T-helper 1 cell treated with Interleukin-12 subunit alpha and Interleukin-12 subunit beta and Interleukin-4 antibody, amounts not matched to agents 30 ng/mL and 1 ng/mL, for 36 hours (primary cell): ENCODE data around the gene GAST. TPM values are rescaled to one million over a fixed set of nuclear protein-coding genes. Genes with fewer than 3 reads are reported as not detected.

Experiments used
- intact Hi-C: fragments of 100-400 bp; cut with micrococcal nuclease; formaldehyde crosslinking; loops from one replicate; pipeline ENCODE4 v1.15.1; 2024
- total RNA-seq: library from RNA; stranded (reverse); gene quantifications from 2 replicates; pipeline ENCODE4 v1.2.3, GENCODE V29; 2022

GAST gene
- total RNA-seq, 1 donor from 2014 or later, result not detected

DNA sequence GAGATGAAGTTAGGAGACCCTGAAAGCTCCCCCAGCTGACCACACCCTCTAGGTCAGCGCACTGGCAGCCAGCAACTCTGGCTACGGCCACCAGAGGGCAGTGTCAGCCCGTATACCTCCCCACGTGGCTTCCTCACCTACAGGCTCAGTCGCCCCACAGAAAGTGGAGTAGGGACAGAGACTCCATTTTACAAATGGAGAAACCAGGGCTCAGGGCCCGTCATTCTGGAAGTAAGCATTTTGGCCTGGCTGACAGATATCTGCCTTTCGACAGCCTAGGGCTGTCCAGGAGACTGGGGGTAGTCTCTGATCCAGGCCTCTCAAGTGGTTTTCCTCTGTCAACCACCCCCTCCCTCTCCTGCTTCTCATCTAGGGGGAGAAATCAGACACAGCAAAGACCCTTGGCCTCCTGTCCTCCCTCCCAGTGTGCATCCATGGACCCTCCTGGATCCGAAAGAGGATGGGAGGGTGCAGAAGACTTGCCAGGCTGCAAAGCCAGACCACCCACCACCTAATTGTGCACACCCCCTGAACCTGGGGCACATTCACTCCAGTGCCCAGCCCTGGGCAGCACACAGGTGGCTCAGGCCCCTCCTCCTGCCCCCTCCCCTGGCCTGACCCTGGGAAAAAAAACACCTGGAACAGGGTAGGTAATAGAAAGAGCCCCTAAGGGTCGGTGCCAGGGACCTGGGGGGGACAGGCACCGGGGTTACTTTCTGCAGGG is 26.1 kb downstream of the GAST start:
- intact Hi-C loops, result loop anchor here (1.0 to 2.0 kb wide), 7 partner anchors 42 to 378 kb away; partner anchors contain the start of genes CNP, JUP and KLHL11

GRCh38 chr17:41738801-41739112 is 26.6 kb downstream of the GAST start:
- intact Hi-C loops, result loop anchor here (1.0 to 2.0 kb wide), 7 partner anchors 42 to 378 kb away; partner anchors contain the start of genes CNP, JUP and KLHL11

- intact Hi-C loops, result loop anchor here (2.0 kb wide), 1 partner anchor 227 kb away; the partner anchor contains the start of gene CNP
Observed at GRCh38 chr17:41739661-41740352, 27.7 kb downstream of the GAST start.

DNA sequence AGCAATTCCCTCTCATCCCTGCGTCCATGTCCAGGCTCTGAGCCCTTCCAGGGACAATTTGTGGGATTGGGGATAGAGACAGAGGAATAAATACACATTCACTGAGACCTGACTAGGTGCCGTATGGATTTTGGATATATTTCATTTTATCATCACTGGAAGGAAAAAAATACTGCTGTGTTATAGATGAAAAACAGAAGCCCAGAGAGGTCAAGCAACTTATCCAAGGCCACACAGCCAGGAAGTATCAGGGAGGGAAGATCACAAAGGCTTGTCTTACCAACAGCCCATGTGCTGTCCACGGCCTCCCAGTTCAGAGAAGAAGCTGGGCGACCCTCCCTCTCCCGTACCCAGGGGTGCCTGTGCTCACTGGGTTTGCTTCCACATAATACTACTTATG is 28.4 kb downstream of the GAST start:
- intact Hi-C loops, result no loop called here

- intact Hi-C loops, result no loop called here
Observed at GRCh38 chr17:41741709-41742108, 29.6 kb downstream of the GAST start.

DNA sequence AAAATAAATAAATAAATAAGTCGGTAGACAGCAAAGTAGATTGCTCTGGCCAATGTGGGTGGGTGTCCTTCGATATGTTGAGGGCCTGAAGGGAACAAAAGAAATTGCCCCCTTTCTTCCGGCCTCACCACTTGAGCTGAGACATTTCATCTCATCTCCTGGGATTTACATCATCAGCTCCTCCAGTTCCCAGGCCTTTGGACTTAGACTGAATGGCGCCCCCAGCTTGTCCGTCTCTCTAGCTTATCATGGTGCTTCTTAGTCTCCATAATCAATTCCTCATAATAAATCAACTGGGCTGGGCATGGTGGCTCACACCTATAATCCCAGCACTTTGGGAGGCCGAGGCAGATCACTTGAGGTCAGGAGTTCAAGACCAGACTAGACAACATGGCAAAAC is 36.1 kb downstream of the GAST start:
- intact Hi-C loops, result no loop called here

- intact Hi-C loops, result no loop called here
Observed at GRCh38 chr17:41750862-41751261, 38.7 kb downstream of the GAST start.

- intact Hi-C loops, result no loop called here
Observed at GRCh38 chr17:41751288-41751687, 39.2 kb downstream of the GAST start.

DNA sequence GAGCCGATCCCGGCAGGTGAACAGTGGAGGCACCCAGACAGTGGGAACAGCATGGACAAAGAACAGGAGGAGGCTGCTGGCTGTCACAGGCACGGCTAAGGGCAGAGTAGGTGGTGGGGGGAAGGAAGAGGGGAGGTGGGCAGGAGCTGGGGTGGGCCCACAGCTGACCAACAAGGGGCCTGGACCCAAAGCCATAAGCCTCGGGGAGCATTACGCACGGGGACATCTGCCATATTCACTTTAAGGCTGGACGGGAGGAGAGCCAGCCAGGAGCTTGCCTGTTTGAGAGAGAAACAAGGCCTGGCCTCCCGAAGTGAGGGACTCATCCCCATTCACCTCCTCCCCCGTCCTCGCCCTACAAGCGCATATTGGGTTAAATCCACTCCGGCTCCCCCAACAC is 41.9 kb downstream of the GAST start:
- intact Hi-C loops, result no loop called here

- intact Hi-C loops, result no loop called here
Observed at GRCh38 chr17:41758601-41759000, 46.5 kb downstream of the GAST start.

GRCh38 chr17:41760878-41761277 is 48.7 kb downstream of the GAST start:
- intact Hi-C loops, result no loop called here

DNA sequence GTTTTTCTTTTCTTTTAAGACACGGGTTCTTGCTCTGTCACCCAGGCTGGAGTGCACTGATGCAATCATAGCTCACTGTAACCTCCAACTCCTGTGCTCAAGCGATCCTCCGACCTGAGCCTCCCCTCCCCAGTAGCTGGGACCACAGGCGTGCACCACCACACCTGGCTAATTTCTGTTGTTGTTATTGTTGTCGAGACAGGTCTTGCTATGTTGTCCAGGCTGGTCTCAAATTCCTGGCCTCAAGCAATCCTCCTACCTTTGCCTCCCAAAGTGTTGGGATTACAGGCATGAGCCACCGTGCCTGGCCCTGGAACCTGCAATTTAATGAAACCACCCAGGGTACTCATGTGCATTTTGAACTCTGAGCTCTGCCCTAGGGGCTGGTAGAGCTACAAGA is 50.3 kb downstream of the GAST start:
- intact Hi-C loops, result no loop called here

DNA sequence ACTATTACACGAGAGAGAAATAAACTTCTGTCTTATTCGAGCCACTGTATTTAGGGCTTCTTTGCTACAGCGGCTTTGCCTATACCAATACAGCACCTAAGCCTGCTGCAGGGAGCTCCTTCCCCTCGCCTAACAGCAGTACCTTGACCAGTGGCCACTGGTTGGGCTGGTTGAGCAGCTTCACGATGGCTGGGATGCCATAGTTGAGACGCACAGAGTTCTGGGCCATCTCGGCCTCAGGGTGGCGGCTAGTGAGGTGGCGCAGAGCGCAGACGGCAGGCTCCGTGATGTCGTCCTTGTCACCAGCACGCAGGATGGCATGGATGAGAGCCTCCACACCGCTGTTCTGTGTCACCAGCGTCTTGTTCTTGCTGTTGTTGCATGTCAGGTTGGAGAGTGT is 50.7 kb downstream of the GAST start:
- intact Hi-C loops, result no loop called here

DNA sequence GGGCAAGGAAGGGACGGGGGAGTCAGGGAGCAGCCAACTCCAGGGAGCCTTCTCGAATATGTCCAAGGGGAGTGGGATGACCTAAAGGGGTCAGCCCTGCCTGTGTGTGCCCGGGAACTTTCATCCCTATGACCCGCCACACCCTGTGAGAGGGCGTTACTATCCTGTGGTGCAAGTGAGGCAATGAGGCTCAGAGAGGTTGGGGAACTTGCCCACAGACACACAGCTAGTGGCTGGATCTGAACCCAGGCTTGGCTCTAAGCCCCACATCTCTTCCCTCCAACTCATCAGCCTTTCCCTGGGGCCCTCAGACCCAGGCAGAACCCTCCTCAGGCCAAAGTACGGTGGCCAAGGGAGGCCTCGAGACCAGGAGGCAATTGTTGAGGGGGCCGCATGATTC is 51.2 kb downstream of the GAST start:
- intact Hi-C loops, result no loop called here

Other genes with a start within 250 kb of the GAST start
- gene KRT32, start 244.9 kb upstream of the GAST start, total RNA-seq, result not detected in 2 replicates
- not detected in 2 replicates for gene KRT35, start 231.2 kb upstream of the GAST start, total RNA-seq
- not detected in 2 replicates for gene KRT36, start 222.4 kb upstream of the GAST start, total RNA-seq
- gene KRT13, start 206.7 kb upstream of the GAST start, total RNA-seq, result not detected in 2 replicates
- gene KRT15, start 193.4 kb upstream of the GAST start, total RNA-seq, result not detected in 2 replicates
- not detected in 2 replicates for gene KRT19, start 184.0 kb upstream of the GAST start, total RNA-seq
- not detected in 2 replicates for gene KRT9, start 140.3 kb upstream of the GAST start, total RNA-seq
- not detected in 2 replicates for gene KRT14, start 125.4 kb upstream of the GAST start, total RNA-seq
- not detected in 2 replicates for gene KRT16, start 99.6 kb upstream of the GAST start, total RNA-seq
- 0.54 and 0.59 TPM in 2 replicates for gene KRT17, start 87.8 kb upstream of the GAST start, total RNA-seq
- gene EIF1, start 23.4 kb upstream of the GAST start, total RNA-seq, result 833 and 842 TPM in 2 replicates
- gene HAP1, start 22.3 kb downstream of the GAST start, total RNA-seq, result 0.05 TPM in 2 replicates
- gene JUP, start 74.4 kb downstream of the GAST start, total RNA-seq, result 0.10 and 0.20 TPM in 2 replicates
- gene P3H4, start 99.6 kb downstream of the GAST start, total RNA-seq, result 3.4 TPM in 2 replicates
- gene FKBP10, start 100.7 kb downstream of the GAST start, total RNA-seq, result 0.51 TPM in 1 of 2 replicates, not detected in the other
- 24.3 and 24.9 TPM in 2 replicates for gene NT5C3B, start 123.9 kb downstream of the GAST start, total RNA-seq
- gene KLHL10, start 125.5 kb downstream of the GAST start, total RNA-seq, result not detected in 2 replicates
- 15.5 TPM in 2 replicates for gene KLHL11, start 153.1 kb downstream of the GAST start, total RNA-seq
- gene ACLY, start 206.6 kb downstream of the GAST start, total RNA-seq, result 159 and 165 TPM in 2 replicates
- gene ODAD4, start 218.3 kb downstream of the GAST start, total RNA-seq, result 0.47 and 0.49 TPM in 2 replicates